Panc1 (cell line): Measurements from ENCODE around the gene CCDC70. TPM values are rescaled to one million over a fixed set of nuclear protein-coding genes. Genes with fewer than 3 reads are reported as not detected.

ENCODE experiments used
- ATAC-seq: fragments of 200-7000 bp; cut with Tn5 transposase; 2 replicates; pipeline ENCODE4 v1.9.1; 2020; ENCODE audit warnings: mild to moderate bottlenecking, moderate library complexity
- BruUV-seq: library from RNA; stranded (reverse); fragments of 400-500 nt; replicated peaks from 2 replicates; lab custom pipeline; 2021; lab: Mats Ljungman, UMichigan
- CTCF ChIA-PET: fragments of 300-600 bp; sonication (Branson Sonifier 250); formaldehyde crosslinking; loops from one replicate; lab custom pipeline; 2022; ENCODE audit warnings: antibody characterized with exemption; lab: Charles Lee
- POLR2A ChIA-PET: fragments of 300-600 bp; sonication (Branson Sonifier 250); formaldehyde crosslinking; loops from one replicate; lab custom pipeline; 2022; ENCODE audit warnings: antibody characterized with exemption; lab: Charles Lee
- DNase-seq: peaks from one replicate; pipeline ENCODE4 v3.0.0-alpha.2; 2010; ENCODE audit warnings: low read depth, low spot score
- H3K27ac ChIP-seq: 2 replicates; pipeline ENCODE4 v1.5.1; 2011; ENCODE audit warnings: mild to moderate bottlenecking, low read length, inconsistent platforms
- H3K27me3 ChIP-seq: fragments of 200-500 bp; sonication (Bioruptor generic); 2 replicates; pipeline ENCODE4 v1.6.0; 2014; ENCODE audit warnings: low read length, inconsistent platforms; ENCODE audit not compliant: control insufficient read depth, insufficient read depth
- H3K36me3 ChIP-seq: fragments of 200-500 bp; sonication (Bioruptor generic); 2 replicates; pipeline ENCODE4 v1.5.1; 2014; ENCODE audit warnings: inconsistent platforms, mild to moderate bottlenecking, low read length, moderate library complexity; ENCODE audit not compliant: control insufficient read depth, insufficient read depth
- H3K4me1 ChIP-seq: 2 replicates; pipeline ENCODE4 v1.5.1; 2011; ENCODE audit warnings: inconsistent platforms, mild to moderate bottlenecking, low read length, moderate library complexity; ENCODE audit not compliant: control insufficient read depth, insufficient read depth
- H3K4me3 ChIP-seq, 2 experiments: 2 replicates each; pipeline ENCODE4 v1.5.1; 2011 to 2012; ENCODE audit warnings: low read depth in 2 of 2, low read length in 2 of 2, mild to moderate bottlenecking in 2 of 2, inconsistent platforms in 1 of 2, moderate library complexity in 1 of 2
- H3K9me3 ChIP-seq: fragments of 200-500 bp; sonication (Bioruptor generic); 2 replicates; pipeline ENCODE4 v1.5.1; 2014; ENCODE audit warnings: low read depth, mild to moderate bottlenecking, inconsistent platforms, low read length, moderate library complexity; ENCODE audit not compliant: control insufficient read depth, insufficient read depth
- POLR2AphosphoS5 ChIP-seq: IDR thresholded peaks from 2 replicates; pipeline ENCODE4 v1.6.1; 2012; ENCODE audit warnings: mild to moderate bottlenecking, low read depth, low read length, moderate library complexity
- SIN3A ChIP-seq: IDR thresholded peaks from 2 replicates; pipeline ENCODE4 v1.6.1; 2012; ENCODE audit warnings: low read depth, mild to moderate bottlenecking, low read length, moderate library complexity, borderline replicate concordance; ENCODE audit not compliant: insufficient read depth
- TCF7L2 ChIP-seq: IDR thresholded peaks from 2 replicates; pipeline ENCODE4 v1.6.1; 2011; ENCODE audit warnings: mild to moderate bottlenecking, low read depth, low read length, inconsistent platforms
- in situ Hi-C: cut with HindIII; loops from 2 replicates; pipeline ENCODE4 v1.10.0; 2016; ENCODE audit warnings: low sequenced_read_pairs, low pct_unique_long_range_greater_than_20kb
- intact Hi-C: fragments of 100-400 bp; cut with micrococcal nuclease; formaldehyde crosslinking; loops from one replicate; pipeline ENCODE4 v1.10.0; 2022; ENCODE audit not compliant: unreplicated experiment
- total RNA-seq: library from RNA; stranded (reverse); gene quantifications from one replicate; pipeline ENCODE4 v1.2.1, GENCODE V29; 2021; ENCODE audit not compliant: unreplicated experiment
- TF ChIP-seq, protein P1 (sequence below), 2 experiments: IDR thresholded peaks; 2 replicates each; pipeline ENCODE4 v1.6.1; 2011 to 2012; ENCODE audit warnings: low read depth in 2 of 2, control low read depth in 1 of 2, low read length in 1 of 2, mild to moderate bottlenecking in 1 of 2, moderate library complexity in 1 of 2; ENCODE audit not compliant: insufficient read depth in 1 of 2
- TF ChIP-seq, protein P2 (sequence below): fragments of 450-650 bp; IDR thresholded peaks from 2 replicates; pipeline ENCODE4 v1.5.1; 2017; ENCODE audit warnings: mild to moderate bottlenecking

The CCDC70 gene
- total RNA-seq, 1 experiment from 2014 or later: not detected

GRCh38 chr13:51828730-51829567, 32.8 kb upstream of the CCDC70 start:
- POLR2A ChIA-PET: no interaction called here
- TF ChIP-seq, protein P1, sequence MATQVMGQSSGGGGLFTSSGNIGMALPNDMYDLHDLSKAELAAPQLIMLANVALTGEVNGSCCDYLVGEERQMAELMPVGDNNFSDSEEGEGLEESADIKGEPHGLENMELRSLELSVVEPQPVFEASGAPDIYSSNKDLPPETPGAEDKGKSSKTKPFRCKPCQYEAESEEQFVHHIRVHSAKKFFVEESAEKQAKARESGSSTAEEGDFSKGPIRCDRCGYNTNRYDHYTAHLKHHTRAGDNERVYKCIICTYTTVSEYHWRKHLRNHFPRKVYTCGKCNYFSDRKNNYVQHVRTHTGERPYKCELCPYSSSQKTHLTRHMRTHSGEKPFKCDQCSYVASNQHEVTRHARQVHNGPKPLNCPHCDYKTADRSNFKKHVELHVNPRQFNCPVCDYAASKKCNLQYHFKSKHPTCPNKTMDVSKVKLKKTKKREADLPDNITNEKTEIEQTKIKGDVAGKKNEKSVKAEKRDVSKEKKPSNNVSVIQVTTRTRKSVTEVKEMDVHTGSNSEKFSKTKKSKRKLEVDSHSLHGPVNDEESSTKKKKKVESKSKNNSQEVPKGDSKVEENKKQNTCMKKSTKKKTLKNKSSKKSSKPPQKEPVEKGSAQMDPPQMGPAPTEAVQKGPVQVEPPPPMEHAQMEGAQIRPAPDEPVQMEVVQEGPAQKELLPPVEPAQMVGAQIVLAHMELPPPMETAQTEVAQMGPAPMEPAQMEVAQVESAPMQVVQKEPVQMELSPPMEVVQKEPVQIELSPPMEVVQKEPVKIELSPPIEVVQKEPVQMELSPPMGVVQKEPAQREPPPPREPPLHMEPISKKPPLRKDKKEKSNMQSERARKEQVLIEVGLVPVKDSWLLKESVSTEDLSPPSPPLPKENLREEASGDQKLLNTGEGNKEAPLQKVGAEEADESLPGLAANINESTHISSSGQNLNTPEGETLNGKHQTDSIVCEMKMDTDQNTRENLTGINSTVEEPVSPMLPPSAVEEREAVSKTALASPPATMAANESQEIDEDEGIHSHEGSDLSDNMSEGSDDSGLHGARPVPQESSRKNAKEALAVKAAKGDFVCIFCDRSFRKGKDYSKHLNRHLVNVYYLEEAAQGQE (IDR thresholded peaks at IDR 0.05; ENCODE audit: insufficient read depth in 1 of 2, low read depth in 2 of 2, low read length in 1 of 2): no peak
- TF ChIP-seq TCF7L2 (no peak), POLR2AphosphoS5 (no peak), SIN3A (no peak)
- TF ChIP-seq, protein P2, sequence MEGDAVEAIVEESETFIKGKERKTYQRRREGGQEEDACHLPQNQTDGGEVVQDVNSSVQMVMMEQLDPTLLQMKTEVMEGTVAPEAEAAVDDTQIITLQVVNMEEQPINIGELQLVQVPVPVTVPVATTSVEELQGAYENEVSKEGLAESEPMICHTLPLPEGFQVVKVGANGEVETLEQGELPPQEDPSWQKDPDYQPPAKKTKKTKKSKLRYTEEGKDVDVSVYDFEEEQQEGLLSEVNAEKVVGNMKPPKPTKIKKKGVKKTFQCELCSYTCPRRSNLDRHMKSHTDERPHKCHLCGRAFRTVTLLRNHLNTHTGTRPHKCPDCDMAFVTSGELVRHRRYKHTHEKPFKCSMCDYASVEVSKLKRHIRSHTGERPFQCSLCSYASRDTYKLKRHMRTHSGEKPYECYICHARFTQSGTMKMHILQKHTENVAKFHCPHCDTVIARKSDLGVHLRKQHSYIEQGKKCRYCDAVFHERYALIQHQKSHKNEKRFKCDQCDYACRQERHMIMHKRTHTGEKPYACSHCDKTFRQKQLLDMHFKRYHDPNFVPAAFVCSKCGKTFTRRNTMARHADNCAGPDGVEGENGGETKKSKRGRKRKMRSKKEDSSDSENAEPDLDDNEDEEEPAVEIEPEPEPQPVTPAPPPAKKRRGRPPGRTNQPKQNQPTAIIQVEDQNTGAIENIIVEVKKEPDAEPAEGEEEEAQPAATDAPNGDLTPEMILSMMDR: no peak
- Histone ChIP-seq H3K4me1 (no peaks in the 10 kb centered on the region), H3K27me3 (peaks cover 4% of the 10 kb centered on the region; the same call in 1 of the 2 replicates), H3K36me3 (no peaks in the 10 kb centered on the region), H3K9me3 (no peaks in the 10 kb centered on the region), H3K4me3 (no peak overlapping the region), H3K27ac (no peak overlapping the region)
- CTCF ChIA-PET: no interaction called here
- ATAC-seq (no peak), DNase-seq (no peak)
- in situ Hi-C loops (no loop called here), intact Hi-C loops (loop anchor here (10.0 kb wide), 1 partner anchor 376 kb away; no protein-coding TSS in a partner anchor)
- BruUV-seq: no TSS peak

DNA sequence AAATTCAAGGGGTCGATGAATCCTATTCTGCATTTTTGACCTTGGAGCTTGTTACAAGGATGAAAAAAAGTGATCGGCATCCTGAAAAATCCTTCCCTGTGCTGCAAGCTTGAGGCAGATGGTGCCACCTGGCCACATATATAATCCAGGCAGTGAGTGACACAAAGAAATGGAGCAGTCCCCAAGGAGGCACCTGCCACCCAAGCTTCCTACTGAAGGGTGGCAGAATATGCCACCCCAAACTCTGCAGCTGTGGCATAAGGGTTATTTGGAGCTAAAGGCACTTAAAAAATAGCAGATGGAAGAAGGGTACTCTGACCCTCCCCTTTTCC, 32.2 kb upstream of the CCDC70 start:
- BruUV-seq: no TSS peak
- no peak for DNase-seq
- intact Hi-C loops (loop anchor here (10.0 kb wide), 1 partner anchor 375 kb away; no protein-coding TSS in a partner anchor), in situ Hi-C loops (no loop called here)
- ChIA-PET CTCF (no interaction called here), POLR2A (no interaction called here)
- no peak for TF ChIP-seq SIN3A
- TF ChIP-seq POLR2AphosphoS5: no peak
- TF ChIP-seq, protein P2: no peak
- TF ChIP-seq TCF7L2: no peak
- TF ChIP-seq, protein P1 (IDR thresholded peaks at IDR 0.05; ENCODE audit: insufficient read depth in 1 of 2, low read depth in 2 of 2, low read length in 1 of 2): no peak
- H3K27me3 ChIP-seq: peaks cover 4% of the 10 kb centered on the region; the same call in 1 of the 2 replicates
- H3K27ac ChIP-seq: no peak overlapping the region
- H3K4me1 ChIP-seq: no peaks in the 10 kb centered on the region
- H3K4me3 ChIP-seq: no peak overlapping the region
- no peak for ATAC-seq
- H3K36me3 ChIP-seq: no peaks in the 10 kb centered on the region
- H3K9me3 ChIP-seq: no peaks in the 10 kb centered on the region
